ENCODE measurements around the gene PLPP6. TPM values are rescaled to one million over a fixed set of nuclear protein-coding genes. Genes with fewer than 3 reads are reported as not detected.

Gene PLPP6
- total and polyA plus RNA-seq, 2 of the 13 experiments (the other 11 are each of a cell fraction or from before 2014, with no cell fraction given), result 12.1 to 15.5 TPM

DNA sequence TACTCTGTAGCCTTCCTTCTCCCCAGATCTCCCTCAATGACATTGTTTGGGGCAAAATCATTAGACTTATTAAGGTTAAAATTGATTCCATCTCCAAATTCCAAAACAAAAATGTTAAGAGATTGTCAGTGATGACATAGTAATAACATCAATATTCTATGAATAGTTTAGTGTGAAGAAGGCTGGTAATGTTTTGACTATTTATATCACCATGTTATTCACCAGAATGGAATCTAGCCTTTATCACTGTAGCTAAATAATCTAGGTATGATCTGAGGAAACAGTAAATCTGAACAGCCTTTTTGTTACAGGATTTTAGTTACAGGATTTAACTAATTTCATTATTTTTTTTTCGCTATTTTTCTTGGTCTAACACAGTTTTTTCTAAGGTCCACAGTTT lies 929 bp upstream of the PLPP6 start:
- no peaks in the 10 kb centered on the region for H3K9me3 ChIP-seq (ENCODE audit: low read length)
- no peak overlapping the region for H3K9ac ChIP-seq (ENCODE audit: insufficient read depth, low read depth, low read length)
- DNase-seq (ENCODE audit: low spot score) (no peak), ATAC-seq (no peak), FAIRE-seq (no peak)
- no peak overlapping the region for H3K4me2 ChIP-seq (ENCODE audit: low read depth, low read length)
- ChIA-PET CTCF (ENCODE audit: low intra/inter-chr PET ratio, low total read pairs) (interaction anchor here (1.0 kb wide), 1 partner anchor 19 kb away, joined by 3 read pairs; the partner anchor contains the start of gene CDC37L1), POLR2A (interaction anchor here (2.6 kb wide), 1 partner anchor 18 kb away, joined by 28 read pairs; the partner anchor contains the start of gene CDC37L1)
- no TSS peak for BruUV-seq (replicated peaks)
- in situ Hi-C loops (cut with HindIII; ENCODE audit: extremely low pct_ligation_motif_present, low pct_unique_long_range_greater_than_20kb), result no loop called here
- peaks cover 62% of the 10 kb centered on the region for H3K4me1 ChIP-seq (ENCODE audit: insufficient read depth, low read length)
- intact Hi-C loops (cut with micrococcal nuclease; ENCODE audit: unreplicated experiment), result loop anchor here (5.0 kb wide), 1 partner anchor 36 kb away; no protein-coding TSS in a partner anchor
- no peaks in the 10 kb centered on the region for H3K27me3 ChIP-seq (ENCODE audit: control insufficient read depth in 1 of 2, insufficient read depth in 2 of 2, low read length in 2 of 2)
- H3K36me3 ChIP-seq (replicated peaks in 1 of 2; ENCODE audit: control insufficient read depth in 1 of 2, insufficient read depth in 2 of 2, low read length in 2 of 2), result no peaks in the 10 kb centered on the region
- 92% methylated on average over 1 of the region's 1 CpG for WGBS (ENCODE audit: low lambda C conversion rate)
- no peak overlapping the region for H2AFZ ChIP-seq (ENCODE audit: low read length)
- H3K27ac ChIP-seq (ENCODE audit: extremely low read length, insufficient read depth, low read length), result no peak overlapping the region
- no peak for TF ChIP-seq NCOA2 (CRISPR knock-in tag; IDR thresholded peaks at IDR 0.05)
- no peak for TF ChIP-seq NFE2L1 (CRISPR knock-in tag; IDR thresholded peaks at IDR 0.05; ENCODE audit: borderline replicate concordance)
- no peak for TF ChIP-seq NCOA1 (CRISPR knock-in tag; IDR thresholded peaks at IDR 0.05)
- no peak for TF ChIP-seq ZNF326 (CRISPR knock-in tag; IDR thresholded peaks at IDR 0.05; ENCODE audit: borderline replicate concordance)
- TF ChIP-seq, protein P1, sequence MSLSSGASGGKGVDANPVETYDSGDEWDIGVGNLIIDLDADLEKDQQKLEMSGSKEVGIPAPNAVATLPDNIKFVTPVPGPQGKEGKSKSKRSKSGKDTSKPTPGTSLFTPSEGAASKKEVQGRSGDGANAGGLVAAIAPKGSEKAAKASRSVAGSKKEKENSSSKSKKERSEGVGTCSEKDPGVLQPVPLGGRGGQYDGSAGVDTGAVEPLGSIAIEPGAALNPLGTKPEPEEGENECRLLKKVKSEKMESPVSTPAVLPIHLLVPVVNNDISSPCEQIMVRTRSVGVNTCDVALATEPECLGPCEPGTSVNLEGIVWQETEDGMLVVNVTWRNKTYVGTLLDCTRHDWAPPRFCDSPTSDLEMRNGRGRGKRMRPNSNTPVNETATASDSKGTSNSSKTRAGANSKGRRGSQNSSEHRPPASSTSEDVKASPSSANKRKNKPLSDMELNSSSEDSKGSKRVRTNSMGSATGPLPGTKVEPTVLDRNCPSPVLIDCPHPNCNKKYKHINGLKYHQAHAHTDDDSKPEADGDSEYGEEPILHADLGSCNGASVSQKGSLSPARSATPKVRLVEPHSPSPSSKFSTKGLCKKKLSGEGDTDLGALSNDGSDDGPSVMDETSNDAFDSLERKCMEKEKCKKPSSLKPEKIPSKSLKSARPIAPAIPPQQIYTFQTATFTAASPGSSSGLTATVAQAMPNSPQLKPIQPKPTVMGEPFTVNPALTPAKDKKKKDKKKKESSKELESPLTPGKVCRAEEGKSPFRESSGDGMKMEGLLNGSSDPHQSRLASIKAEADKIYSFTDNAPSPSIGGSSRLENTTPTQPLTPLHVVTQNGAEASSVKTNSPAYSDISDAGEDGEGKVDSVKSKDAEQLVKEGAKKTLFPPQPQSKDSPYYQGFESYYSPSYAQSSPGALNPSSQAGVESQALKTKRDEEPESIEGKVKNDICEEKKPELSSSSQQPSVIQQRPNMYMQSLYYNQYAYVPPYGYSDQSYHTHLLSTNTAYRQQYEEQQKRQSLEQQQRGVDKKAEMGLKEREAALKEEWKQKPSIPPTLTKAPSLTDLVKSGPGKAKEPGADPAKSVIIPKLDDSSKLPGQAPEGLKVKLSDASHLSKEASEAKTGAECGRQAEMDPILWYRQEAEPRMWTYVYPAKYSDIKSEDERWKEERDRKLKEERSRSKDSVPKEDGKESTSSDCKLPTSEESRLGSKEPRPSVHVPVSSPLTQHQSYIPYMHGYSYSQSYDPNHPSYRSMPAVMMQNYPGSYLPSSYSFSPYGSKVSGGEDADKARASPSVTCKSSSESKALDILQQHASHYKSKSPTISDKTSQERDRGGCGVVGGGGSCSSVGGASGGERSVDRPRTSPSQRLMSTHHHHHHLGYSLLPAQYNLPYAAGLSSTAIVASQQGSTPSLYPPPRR (CRISPR knock-in tag; IDR thresholded peaks at IDR 0.05; ENCODE audit: borderline replicate concordance), result no peak
- no peak for TF ChIP-seq THYN1 (CRISPR knock-in tag; IDR thresholded peaks at IDR 0.05; ENCODE audit: borderline replicate concordance, low read depth)
- no peak overlapping the region for H3K4me3 ChIP-seq (replicated peaks in 1 of 3; ENCODE audit: insufficient read depth in 1 of 3, low read depth in 2 of 3, low read length in 3 of 3)
- no peaks in the 10 kb centered on the region for H4K20me1 ChIP-seq (ENCODE audit: insufficient read depth, low read length)
- peaks cover 12% of the 10 kb centered on the region for H3K79me2 ChIP-seq (ENCODE audit: insufficient read depth, low read length)

Data from HepG2 (cell line).